UCSD-AML1 (cell line): ENCODE results near the gene STAT4.

ENCODE experiments used
- DNase-seq: peaks from one replicate; lab custom pipeline; 2025; ENCODE audit not compliant: unreplicated experiment; lab: John Stamatoyannopoulos, UW

Gene STAT4

GRCh38 chr2:191174442-191174841 lies 23.6 kb upstream of the STAT4 start:
- DNase-seq: no peak

GRCh38 chr2:191173206-191173605 lies 22.4 kb upstream of the STAT4 start:
- no peak for DNase-seq

GRCh38 chr2:191171708-191172355 lies 21.0 kb upstream of the STAT4 start:
- DNase-seq: no peak

DNA sequence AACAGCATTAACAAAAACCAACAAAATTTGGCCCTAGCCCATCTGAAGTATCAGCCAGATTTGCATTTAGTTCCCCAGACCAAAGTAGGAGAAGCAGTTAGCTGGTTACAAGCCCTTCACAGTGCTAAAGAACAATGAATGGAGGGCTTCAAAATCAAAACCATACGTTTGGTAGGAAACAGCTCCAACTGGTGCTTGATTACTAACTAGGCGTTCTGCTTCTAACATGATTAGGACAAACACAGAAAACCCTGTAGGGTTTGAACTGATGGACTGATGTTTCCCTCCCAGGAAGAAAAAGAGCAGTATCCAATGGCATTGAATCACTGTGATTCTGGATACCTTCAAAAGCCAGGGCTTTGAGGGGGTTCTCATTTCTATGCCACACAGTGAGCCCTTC lies 20.5 kb upstream of the STAT4 start:
- DNase-seq: no peak

- DNase-seq: no peak
Observed at GRCh38 chr2:191170773-191171172, 20.0 kb upstream of the STAT4 start.

GRCh38 chr2:191170301-191170636 lies 19.5 kb upstream of the STAT4 start:
- DNase-seq: no peak

- DNase-seq: no peak
Observed at GRCh38 chr2:191169456-191170300, 18.9 kb upstream of the STAT4 start.

GRCh38 chr2:191167766-191168165 lies 17.0 kb upstream of the STAT4 start:
- DNase-seq: no peak

- DNase-seq: no peak
Observed at GRCh38 chr2:191166756-191167445, 16.1 kb upstream of the STAT4 start.

- DNase-seq: no peak
Observed at GRCh38 chr2:191166111-191166755, 15.4 kb upstream of the STAT4 start.

- no peak for DNase-seq
Observed at GRCh38 chr2:191165176-191165643, 14.4 kb upstream of the STAT4 start.

- DNase-seq: no peak
Observed at GRCh38 chr2:191158747-191159146, 8.0 kb upstream of the STAT4 start.

- DNase-seq: no peak
Observed at GRCh38 chr2:191158193-191158592, 7.4 kb upstream of the STAT4 start.

- no peak for DNase-seq
Observed at GRCh38 chr2:191155608-191156071, 4.8 kb upstream of the STAT4 start.

- DNase-seq: no peak
Observed at GRCh38 chr2:191153716-191154115, 2.9 kb upstream of the STAT4 start.

DNA sequence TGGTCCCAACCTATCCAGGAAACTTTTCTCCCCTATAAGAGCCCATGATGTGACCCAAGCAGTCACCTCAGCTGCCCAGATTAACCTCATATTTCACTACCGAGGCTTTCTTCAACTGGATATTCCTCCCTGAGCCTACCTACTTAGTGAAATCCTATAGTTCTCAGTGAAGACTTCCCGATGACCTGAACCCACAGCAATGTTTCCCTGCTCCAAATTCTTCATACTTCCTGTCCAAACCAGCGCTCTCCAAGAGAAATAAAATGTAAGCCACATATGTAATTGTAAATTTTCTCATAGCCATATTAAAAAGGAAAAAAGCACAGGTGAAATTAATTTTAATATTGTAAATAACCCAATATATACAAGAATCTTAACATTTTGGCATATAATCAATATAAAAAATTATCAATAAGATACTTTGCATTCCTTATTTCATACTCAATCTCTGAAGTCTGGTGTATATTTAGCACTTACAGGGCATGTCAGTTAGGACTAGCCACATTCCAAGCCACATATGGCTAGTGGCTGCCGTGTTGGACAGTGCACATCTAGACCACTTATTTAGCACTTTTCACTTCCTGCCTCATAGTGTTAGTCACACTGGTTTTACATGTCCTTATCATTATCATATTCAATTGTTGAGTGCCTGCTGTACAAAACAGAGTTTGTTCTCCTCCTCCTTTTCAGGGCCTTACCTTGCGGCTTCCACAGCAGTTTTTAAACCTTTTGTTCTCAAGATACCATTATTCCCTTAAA lies 1.9 kb upstream of the STAT4 start:
- no peak for DNase-seq

DNA sequence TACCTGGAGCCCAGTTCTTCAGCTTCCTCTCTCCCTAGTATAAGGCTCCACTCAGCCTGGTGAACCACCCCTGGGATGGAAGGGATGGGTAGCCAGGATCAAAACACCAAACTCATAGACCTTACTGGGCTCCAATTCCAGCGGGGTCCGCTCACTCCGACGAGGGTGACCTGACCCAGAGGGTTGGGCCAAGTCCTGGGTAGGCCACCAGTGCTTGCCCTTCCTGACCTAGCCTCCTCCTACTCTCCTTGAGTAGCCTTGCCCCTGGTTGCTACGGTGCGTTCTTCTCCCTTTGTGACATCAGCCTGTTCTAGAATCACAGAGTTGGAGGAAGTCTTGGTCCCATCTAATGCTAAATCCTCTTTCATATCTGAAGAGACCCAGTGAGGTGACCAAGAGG lies 537 bp upstream of the STAT4 start:
- DNase-seq: no peak

DNA sequence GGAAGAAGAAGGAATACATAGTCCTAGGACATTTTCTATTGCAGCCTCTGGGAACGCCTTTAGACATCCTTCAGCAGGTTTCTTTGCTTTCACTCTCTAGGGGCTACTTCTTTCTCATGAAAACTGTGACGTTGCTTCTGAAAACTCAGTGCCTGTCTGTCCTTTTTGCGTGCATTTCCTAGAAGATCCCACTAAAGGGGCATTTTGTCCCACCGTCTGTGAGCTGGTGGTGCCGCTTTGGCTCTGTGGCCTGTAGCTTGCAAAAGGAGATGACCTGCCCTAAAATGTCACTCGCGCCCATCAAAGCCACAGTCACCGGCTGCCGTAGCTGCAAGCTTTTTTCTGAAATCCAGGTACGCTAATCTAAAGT lies 579 bp downstream of the STAT4 start:
- no peak for DNase-seq

DNA sequence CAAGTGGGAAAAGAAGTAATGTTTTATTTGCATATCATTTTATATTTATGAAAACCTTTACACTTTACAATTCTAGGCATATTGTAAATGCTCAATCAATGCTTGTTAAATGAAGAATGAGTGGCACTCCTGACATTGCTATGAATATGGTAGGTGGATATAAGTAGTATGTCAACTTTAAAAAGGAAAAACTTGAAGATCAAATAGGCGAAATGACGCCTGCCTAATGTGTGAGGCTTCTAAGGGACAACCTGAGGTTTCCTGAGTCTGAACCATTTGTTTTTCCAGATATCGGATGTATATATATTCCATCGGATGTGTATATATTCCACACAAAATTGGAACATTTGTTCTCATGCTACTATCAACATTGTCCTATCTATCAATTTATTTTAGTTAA lies 1.4 kb downstream of the STAT4 start:
- no peak for DNase-seq

DNA sequence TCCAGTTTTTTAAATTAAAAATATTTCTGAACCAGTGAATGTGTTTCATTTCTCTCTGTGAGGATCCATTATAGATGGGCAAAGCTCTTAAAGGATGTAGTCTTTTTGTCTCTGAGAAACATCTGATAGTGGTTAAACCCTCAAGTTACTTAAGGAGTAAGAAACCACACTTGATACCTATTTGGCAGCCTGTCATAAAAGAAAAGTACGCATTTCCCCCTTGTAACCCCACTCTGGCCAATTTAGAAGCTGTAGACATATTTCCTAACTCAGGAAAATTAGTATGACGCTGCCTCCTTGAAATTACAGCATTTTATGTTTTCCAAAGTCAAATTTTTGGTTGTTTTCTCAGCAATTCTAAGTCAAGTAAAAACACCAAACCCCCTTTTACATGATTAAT lies 2.0 kb downstream of the STAT4 start:
- DNase-seq: no peak

DNA sequence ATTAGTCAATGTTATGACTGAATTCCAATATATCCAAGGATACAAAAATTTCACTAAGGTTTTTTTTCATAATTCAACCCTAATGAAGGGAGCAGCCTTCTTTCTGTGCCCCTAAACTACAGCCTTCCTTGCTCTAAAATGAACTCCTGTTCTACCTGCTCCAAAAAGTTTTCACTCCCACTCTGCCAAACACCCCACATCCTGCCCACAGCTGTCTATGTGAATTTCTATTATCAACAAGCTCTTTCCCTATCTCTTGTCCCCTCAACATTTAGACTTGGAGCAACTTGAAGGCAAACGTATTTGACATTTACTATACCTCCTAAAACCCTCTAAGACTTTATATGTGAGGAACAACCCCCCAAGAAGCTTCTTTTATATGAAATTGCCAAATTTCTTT lies 2.5 kb downstream of the STAT4 start:
- no peak for DNase-seq
